SH-SY5Y (cell line): ENCODE measurements around the gene GPX1.

Experiments
- GATA2 ChIP-seq: IDR thresholded peaks from 2 replicates; pipeline ENCODE4 v1.6.1; 2011; ENCODE audit warnings: mild to moderate bottlenecking, low read depth, low read length
- GATA3 ChIP-seq: IDR thresholded peaks from 2 replicates; pipeline ENCODE4 v1.6.1; 2011; ENCODE audit warnings: low read depth, mild to moderate bottlenecking, low read length, moderate library complexity

DNA sequence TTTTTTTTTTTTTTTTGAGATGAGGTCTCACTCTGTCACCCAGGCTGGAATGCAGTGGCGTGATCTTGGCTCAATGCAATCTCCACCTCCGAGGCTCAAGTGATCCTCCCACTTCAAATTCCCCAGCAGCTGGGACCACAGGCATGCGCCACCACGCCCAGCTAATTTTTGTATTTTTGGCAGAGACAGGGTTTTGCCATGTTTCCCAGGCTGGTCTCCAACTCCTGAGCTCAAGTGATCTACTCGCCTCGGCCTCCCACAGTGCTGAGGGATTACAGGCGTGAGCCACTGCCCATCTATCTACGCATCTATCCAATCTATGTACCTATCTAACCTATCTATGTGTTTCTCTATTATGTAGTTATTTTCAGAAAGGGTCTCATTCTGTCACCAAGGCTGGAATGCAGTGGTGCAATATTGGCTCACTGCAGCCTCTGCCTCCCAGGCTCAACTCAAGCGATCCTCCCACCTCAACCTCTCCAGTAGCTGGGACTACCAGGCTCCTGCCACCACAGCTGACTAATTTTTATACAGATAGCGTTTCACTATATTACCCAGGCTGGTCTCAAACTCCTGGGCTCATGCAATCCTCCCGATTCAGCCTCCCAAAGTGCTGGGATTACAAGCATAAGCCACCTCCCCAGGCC lies 20.2 kb upstream of the GPX1 start:
- TF ChIP-seq GATA3: no peak
- no peak for TF ChIP-seq GATA2
